ENCODE measurements around the gene PITPNM1. TPM values are rescaled to one million over a fixed set of nuclear protein-coding genes. Genes with fewer than 3 reads are reported as not detected.

The PITPNM1 gene
- total RNA-seq, 6 experiments from 2014 or later, result 8.6 to 21.3 (median 15.0) TPM

DNA sequence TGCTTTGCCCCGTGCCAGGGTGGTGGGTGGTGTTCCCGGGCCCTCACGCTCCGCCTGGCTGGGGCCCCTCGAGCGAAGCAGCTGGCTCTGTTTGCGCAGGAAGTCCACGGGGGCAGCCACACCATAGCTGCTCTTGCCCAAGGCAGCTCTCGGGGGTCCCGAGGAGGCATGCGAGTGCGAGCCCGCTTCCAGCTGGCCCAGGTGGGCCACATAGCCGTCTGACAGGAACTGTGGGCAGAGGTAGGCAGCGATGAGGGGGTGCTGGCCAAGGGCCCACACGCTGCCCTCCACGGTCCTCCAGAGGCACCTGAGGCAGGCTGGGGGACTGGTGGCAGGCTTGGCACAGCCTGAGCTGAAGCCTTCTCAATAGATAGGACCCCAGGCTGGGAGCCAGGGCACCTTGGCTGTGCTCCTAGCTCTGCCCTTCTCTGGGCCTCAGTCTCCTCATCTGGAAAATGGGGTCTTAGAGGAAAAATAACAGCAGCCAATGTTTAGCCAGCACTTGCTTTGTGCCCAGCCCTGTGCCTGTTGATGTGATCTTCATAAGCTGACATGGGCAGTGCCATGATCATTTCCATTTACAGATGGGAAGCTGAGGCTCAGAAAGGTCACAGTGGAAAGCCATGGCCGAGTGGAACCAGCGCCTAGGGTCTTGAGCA is 13.0 kb downstream of the PITPNM1 start:
- no peaks in the 10 kb centered on the region for H3K4me1 ChIP-seq
- H3K36me3 ChIP-seq, result peaks cover 0 to 15% (median 3%) of the 10 kb centered on the region in 4 donors
- H3K27me3 ChIP-seq, result no peaks in the 10 kb centered on the region
- ATAC-seq (no peak), DNase-seq (peak in 1 of 3 donors; percentile 48)
- H3K9me3 ChIP-seq, result no peaks in the 10 kb centered on the region
- H3K4me3 ChIP-seq, result no peak overlapping the region
- intact Hi-C loops (cut with DNase I), result no loop called here
- TF ChIP-seq POLR2A (IDR thresholded peaks at IDR 0.05), result no peak
- TF ChIP-seq, protein P1, sequence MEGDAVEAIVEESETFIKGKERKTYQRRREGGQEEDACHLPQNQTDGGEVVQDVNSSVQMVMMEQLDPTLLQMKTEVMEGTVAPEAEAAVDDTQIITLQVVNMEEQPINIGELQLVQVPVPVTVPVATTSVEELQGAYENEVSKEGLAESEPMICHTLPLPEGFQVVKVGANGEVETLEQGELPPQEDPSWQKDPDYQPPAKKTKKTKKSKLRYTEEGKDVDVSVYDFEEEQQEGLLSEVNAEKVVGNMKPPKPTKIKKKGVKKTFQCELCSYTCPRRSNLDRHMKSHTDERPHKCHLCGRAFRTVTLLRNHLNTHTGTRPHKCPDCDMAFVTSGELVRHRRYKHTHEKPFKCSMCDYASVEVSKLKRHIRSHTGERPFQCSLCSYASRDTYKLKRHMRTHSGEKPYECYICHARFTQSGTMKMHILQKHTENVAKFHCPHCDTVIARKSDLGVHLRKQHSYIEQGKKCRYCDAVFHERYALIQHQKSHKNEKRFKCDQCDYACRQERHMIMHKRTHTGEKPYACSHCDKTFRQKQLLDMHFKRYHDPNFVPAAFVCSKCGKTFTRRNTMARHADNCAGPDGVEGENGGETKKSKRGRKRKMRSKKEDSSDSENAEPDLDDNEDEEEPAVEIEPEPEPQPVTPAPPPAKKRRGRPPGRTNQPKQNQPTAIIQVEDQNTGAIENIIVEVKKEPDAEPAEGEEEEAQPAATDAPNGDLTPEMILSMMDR (IDR thresholded peaks at IDR 0.05), result no peak
- WGBS (ENCODE audit: insufficient coverage, low coverage, low lambda C conversion rate, missing lambda C conversion rate), result 100% methylated on average over 1 of the region's 19 CpGs
- H3K27ac ChIP-seq, result no peak overlapping the region

DNA sequence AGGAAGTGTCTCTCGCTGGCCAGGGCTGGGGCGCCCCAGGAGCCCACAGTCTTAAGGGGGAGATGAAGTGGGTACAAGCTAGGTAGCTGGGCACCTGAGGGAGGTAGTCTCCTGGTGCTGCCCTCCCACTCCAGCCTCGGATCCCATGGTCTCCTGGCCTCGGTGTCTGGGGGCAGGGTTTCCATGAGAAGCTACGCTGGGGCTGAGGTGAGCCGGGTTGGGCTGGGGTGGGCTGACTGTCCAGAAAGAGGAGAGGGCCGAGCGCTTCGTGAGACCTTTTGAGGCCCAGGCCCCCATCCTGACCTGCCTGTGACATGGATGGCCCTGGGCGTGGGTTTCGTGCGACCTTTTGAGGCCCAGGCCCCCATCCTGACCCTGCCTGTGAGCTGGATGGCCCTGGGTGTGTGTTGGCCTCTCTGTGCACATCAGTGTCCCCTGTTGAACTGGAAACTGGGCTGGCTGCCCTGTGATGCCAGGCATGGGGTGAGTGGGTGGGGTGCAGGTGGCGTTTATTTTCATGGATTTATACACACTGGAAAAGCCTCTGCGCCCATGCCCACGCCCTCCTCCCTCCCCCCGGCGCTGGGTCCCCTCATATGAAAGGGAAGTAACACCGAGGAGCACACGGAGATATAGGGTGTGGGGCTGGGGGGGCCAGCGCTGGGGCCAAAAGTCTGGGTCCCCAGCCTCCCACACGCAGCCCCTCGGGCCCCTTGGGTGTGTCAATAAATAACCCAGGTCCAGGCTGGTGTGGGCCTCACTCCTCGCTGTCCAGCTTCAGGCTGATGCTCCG is 13.7 kb downstream of the PITPNM1 start:
- intact Hi-C loops (cut with DNase I), result no loop called here
- TF ChIP-seq POLR2A (IDR thresholded peaks at IDR 0.05), result no peak
- TF ChIP-seq, protein P1 (IDR thresholded peaks at IDR 0.05), result no peak
- Histone ChIP-seq H3K9me3 (no peaks in the 10 kb centered on the region), H3K27me3 (no peaks in the 10 kb centered on the region), H3K4me1 (no peaks in the 10 kb centered on the region), H3K27ac (no peak overlapping the region), H3K4me3 (no peak overlapping the region), H3K36me3 (peaks cover 0 to 15% (median 3%) of the 10 kb centered on the region in 4 donors)
- DNase-seq, result peak in 1 of 3 donors; percentile 46
- 71% methylated on average over 6 of the region's 24 CpGs for WGBS (ENCODE audit: insufficient coverage, low coverage, low lambda C conversion rate, missing lambda C conversion rate)
- ATAC-seq, result peak in 1 of 4 donors; percentile 10

DNA sequence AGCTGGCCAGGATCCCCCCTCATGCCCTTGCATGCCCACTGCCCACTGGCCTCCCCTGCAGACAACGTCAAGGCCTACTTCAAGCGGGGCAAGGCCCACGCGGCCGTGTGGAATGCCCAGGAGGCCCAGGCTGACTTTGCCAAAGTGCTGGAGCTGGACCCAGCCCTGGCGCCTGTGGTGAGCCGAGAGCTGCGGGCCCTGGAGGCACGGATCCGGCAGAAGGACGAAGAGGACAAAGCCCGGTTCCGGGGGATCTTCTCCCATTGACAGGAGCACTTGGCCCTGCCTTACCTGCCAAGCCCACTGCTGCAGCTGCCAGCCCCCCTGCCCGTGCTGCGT is 14.5 kb downstream of the PITPNM1 start:
- H3K4me1 ChIP-seq, result no peaks in the 10 kb centered on the region
- H3K36me3 ChIP-seq, result peaks cover 0 to 15% (median 3%) of the 10 kb centered on the region in 4 donors
- H3K9me3 ChIP-seq, result no peaks in the 10 kb centered on the region
- WGBS (ENCODE audit: insufficient coverage, low coverage, low lambda C conversion rate, missing lambda C conversion rate), result no CpG with 5 or more reads among the region's 15 CpGs
- DNase-seq, result peak in 1 of 3 donors; percentile 54
- intact Hi-C loops (cut with DNase I), result no loop called here
- no peak overlapping the region for H3K27ac ChIP-seq
- no peak overlapping the region for H3K4me3 ChIP-seq
- ATAC-seq, result peak in 1 of 4 donors; percentile 2
- H3K27me3 ChIP-seq, result no peaks in the 10 kb centered on the region
- no peak for TF ChIP-seq POLR2A (IDR thresholded peaks at IDR 0.05)
- TF ChIP-seq, protein P1 (IDR thresholded peaks at IDR 0.05), result no peak

DNA sequence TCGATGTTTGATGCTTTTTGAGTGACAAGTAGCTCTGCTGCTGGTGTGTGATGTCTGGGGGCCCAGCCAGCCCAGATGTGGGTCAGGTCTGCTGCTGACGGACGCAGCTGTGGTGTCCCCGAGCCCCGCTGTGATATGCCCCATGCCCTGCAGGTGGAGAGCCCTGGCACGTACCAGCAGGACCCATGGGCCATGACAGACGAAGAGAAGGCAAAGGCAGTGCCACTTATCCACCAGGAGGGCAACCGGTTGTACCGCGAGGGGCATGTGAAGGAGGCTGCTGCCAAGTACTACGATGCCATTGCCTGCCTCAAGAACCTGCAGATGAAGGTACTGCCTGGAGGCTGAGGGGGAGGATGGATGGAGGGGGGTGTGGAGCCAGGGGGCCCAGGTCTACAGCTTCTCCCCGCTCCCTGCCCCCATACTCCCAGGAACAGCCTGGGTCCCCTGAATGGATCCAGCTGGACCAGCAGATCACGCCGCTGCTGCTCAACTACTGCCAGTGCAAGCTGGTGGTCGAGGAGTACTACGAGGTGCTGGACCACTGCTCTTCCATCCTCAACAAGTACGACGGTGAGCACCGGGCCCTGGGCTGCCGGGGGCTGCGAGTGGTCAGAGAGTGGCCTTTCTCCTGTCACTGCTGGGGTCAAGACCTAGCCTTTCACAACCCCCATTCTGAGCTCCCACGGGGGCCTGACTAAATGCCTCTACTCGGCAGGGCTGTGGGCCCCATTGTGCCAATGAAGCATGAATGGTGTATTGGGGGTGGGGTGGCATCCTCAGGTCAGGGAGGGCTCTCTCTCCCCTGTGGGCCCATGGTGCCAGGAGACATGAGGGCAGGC is 15.1 kb downstream of the PITPNM1 start:
- no peaks in the 10 kb centered on the region for H3K4me1 ChIP-seq
- H3K27me3 ChIP-seq, result no peaks in the 10 kb centered on the region
- intact Hi-C loops (cut with DNase I), result no loop called here
- H3K27ac ChIP-seq, result no peak overlapping the region
- H3K36me3 ChIP-seq, result peaks cover 0 to 15% (median 3%) of the 10 kb centered on the region in 4 donors
- no peaks in the 10 kb centered on the region for H3K9me3 ChIP-seq
- TF ChIP-seq, protein P1 (IDR thresholded peaks at IDR 0.05), result no peak
- TF ChIP-seq POLR2A (IDR thresholded peaks at IDR 0.05), result no peak
- DNase-seq (peak in 2 of 3 donors; percentile 45 to 46), ATAC-seq (no peak)
- 98% methylated on average over 7 of the region's 23 CpGs for WGBS (ENCODE audit: insufficient coverage, low coverage, low lambda C conversion rate, missing lambda C conversion rate)
- H3K4me3 ChIP-seq, result no peak overlapping the region
